Measurements from ENCODE around the gene GFI1.

GFI1 gene

GRCh38 chr1:92458146-92458545 is 28.6 kb downstream of the GFI1 start:
- no peak overlapping the region for H3K4me3 ChIP-seq (ENCODE audit: low read depth, low read length)

GRCh38 chr1:92447976-92448375 is 38.7 kb downstream of the GFI1 start:
- DNase-seq, result no peak
- TF ChIP-seq, protein P1, sequence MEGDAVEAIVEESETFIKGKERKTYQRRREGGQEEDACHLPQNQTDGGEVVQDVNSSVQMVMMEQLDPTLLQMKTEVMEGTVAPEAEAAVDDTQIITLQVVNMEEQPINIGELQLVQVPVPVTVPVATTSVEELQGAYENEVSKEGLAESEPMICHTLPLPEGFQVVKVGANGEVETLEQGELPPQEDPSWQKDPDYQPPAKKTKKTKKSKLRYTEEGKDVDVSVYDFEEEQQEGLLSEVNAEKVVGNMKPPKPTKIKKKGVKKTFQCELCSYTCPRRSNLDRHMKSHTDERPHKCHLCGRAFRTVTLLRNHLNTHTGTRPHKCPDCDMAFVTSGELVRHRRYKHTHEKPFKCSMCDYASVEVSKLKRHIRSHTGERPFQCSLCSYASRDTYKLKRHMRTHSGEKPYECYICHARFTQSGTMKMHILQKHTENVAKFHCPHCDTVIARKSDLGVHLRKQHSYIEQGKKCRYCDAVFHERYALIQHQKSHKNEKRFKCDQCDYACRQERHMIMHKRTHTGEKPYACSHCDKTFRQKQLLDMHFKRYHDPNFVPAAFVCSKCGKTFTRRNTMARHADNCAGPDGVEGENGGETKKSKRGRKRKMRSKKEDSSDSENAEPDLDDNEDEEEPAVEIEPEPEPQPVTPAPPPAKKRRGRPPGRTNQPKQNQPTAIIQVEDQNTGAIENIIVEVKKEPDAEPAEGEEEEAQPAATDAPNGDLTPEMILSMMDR (IDR thresholded peaks at IDR 0.05; ENCODE audit: low read depth, low read length, missing control alignments), result no peak
- H3K27me3 ChIP-seq (replicated peaks), result no peaks in the 10 kb centered on the region
- in situ Hi-C loops (cut with HindIII; ENCODE audit: low pct_ligation_motif_present, low sequenced_read_pairs), result no loop called here
- H3K27ac ChIP-seq, result no peak overlapping the region
- no peak overlapping the region for H3K4me3 ChIP-seq (ENCODE audit: low read depth, low read length)
- no peaks in the 10 kb centered on the region for H3K36me3 ChIP-seq (replicated peaks)

More at GRCh38 chr1:92458146-92458545, 28.6 kb downstream of the GFI1 start:
- Histone ChIP-seq H3K36me3 (replicated peaks) (no peaks in the 10 kb centered on the region), H3K27me3 (replicated peaks) (no peaks in the 10 kb centered on the region), H3K27ac (no peak overlapping the region)
- DNase-seq, result no peak
- in situ Hi-C loops (cut with HindIII; ENCODE audit: low pct_ligation_motif_present, low sequenced_read_pairs), result no loop called here
- TF ChIP-seq, protein P1 (IDR thresholded peaks at IDR 0.05; ENCODE audit: low read depth, low read length, missing control alignments), result no peak

DNA sequence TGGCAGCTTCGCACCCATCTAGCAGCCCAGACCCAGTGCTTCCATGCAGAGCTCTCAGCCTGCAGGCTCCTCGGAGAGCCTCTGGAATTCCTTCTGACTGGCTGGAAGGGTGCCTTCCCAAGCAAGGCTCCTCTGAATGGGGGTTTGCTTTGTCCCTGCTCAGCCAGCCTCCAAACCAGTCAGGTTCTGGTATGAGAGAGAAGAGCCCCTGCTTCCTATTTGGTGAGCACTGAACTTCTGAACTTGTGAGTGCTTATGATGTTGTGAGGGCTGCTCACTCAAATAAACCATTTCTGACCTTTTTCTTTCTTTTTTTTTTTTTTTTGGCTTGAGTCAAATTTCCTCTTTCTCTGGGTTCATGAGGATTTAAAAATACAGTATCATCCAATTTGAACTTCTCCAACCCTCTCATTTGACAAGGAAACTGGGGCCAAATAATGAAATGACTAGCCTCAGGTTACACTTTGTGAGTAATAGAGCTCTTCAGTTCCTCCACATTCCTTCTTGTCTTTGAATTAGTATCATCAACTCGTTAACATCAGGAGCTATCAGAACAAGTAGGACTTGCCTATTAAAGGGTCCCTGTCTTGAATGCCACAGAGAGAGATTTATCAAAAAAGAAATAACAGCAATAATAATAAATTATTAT is 39.6 kb downstream of the GFI1 start:
- TF ChIP-seq, protein P1 (IDR thresholded peaks at IDR 0.05; ENCODE audit: low read depth, low read length, missing control alignments), result no peak
- in situ Hi-C loops (cut with HindIII; ENCODE audit: low pct_ligation_motif_present, low sequenced_read_pairs), result no loop called here
- no peak overlapping the region for H3K4me3 ChIP-seq (ENCODE audit: low read depth, low read length)
- H3K27ac ChIP-seq, result peak overlapping the region; percentile 68
- H3K27me3 ChIP-seq (replicated peaks), result no peaks in the 10 kb centered on the region
- no peaks in the 10 kb centered on the region for H3K36me3 ChIP-seq (replicated peaks)
- DNase-seq, result peak; percentile 42

- no peak overlapping the region for H3K4me3 ChIP-seq (ENCODE audit: low read depth, low read length)
- no peaks in the 10 kb centered on the region for H3K36me3 ChIP-seq (replicated peaks)
- in situ Hi-C loops (cut with HindIII; ENCODE audit: low pct_ligation_motif_present, low sequenced_read_pairs), result no loop called here
- DNase-seq, result peak; percentile 86
- no peaks in the 10 kb centered on the region for H3K27me3 ChIP-seq (replicated peaks)
- peak overlapping the region; percentile 68 for H3K27ac ChIP-seq
- TF ChIP-seq, protein P1 (IDR thresholded peaks at IDR 0.05; ENCODE audit: low read depth, low read length, missing control alignments), result no peak
These were observed 40.2 kb downstream of the GFI1 start for GRCh38 chr1:92446546-92446945.

DNA sequence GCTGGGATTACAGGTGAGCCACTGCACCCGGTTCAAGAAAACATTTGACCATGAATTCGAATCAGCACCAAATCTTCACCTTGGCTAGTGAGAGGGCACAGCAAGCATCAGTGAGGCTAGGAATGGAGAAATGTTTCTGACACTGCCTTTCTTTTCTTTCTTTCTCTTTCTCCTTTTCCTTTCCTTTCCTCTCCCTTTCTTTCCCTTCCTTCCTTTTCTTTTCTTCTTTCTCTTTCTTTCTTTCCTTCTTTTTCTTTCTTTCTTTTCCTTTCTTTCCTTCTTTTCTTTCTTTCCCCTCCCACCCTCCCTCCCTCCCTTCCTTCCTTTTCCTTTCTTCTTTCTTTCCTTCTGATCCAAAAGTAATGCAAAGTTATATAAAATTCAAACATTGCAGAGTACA is 40.9 kb downstream of the GFI1 start:
- no peak for DNase-seq
- Histone ChIP-seq H3K27ac (peak overlapping the region; percentile 68), H3K27me3 (replicated peaks) (no peaks in the 10 kb centered on the region), H3K4me3 (ENCODE audit: low read depth, low read length) (no peak overlapping the region), H3K36me3 (replicated peaks) (no peaks in the 10 kb centered on the region)
- TF ChIP-seq, protein P1 (IDR thresholded peaks at IDR 0.05; ENCODE audit: low read depth, low read length, missing control alignments), result no peak
- in situ Hi-C loops (cut with HindIII; ENCODE audit: low pct_ligation_motif_present, low sequenced_read_pairs), result no loop called here

DNA sequence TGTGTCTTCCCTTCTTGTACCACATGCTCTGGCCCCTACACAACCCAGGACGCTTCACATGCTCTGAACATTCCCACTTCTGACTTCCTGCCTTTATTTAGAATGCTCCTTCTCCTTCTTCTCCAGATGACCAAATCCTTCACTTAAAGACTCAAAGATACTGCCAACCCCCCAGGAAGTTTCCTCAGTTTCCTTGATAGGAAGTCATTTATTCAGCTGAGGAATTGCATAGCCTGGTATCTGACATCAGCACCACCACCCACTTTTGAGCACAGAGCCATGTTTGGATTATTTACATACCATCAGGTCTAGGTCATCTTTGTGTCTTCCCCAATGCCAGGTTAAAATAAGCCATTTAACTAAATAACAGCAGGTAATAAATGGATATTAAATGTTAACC is 42.4 kb downstream of the GFI1 start:
- Histone ChIP-seq H3K36me3 (replicated peaks) (no peaks in the 10 kb centered on the region), H3K27ac (no peak overlapping the region), H3K4me3 (ENCODE audit: low read depth, low read length) (no peak overlapping the region), H3K27me3 (replicated peaks) (no peaks in the 10 kb centered on the region)
- in situ Hi-C loops (cut with HindIII; ENCODE audit: low pct_ligation_motif_present, low sequenced_read_pairs), result no loop called here
- peak; percentile 60 for DNase-seq
- TF ChIP-seq, protein P1 (IDR thresholded peaks at IDR 0.05; ENCODE audit: low read depth, low read length, missing control alignments), result no peak

Measured in brain microvascular endothelial cell (primary cell).